ENCODE results near the gene MEX3D.

DNA sequence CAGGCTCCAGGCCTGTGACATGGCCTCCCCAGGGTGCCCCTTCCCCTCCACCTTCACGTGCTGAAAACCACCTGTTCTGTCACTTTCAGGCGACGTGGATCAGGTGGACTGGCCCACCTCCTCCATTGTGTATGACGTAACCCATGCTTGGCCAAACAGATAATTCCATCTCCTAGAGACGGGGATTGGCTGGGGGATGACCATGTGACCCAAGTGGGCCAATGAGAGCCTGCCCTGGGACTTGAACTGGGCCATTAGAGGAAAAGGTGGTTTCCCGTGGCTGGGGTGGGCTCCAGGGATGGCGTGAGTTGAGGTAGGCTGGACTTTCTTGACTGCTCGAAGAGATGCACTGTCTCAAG lies 51.8 kb downstream of the MEX3D start:
- TF ChIP-seq ZNF133 (tag by site-specific recombination; IDR thresholded peaks at IDR 0.05) (no peak), KLF7 (tag by site-specific recombination; IDR thresholded peaks at IDR 0.05; ENCODE audit: borderline replicate concordance) (no peak), ZBTB7A (tag by site-specific recombination; IDR thresholded peaks at IDR 0.05; ENCODE audit: low read depth) (no peak), ZFP3 (tag by site-specific recombination; IDR thresholded peaks at IDR 0.05; ENCODE audit: low read depth) (no peak)
- TF ChIP-seq, protein P1, sequence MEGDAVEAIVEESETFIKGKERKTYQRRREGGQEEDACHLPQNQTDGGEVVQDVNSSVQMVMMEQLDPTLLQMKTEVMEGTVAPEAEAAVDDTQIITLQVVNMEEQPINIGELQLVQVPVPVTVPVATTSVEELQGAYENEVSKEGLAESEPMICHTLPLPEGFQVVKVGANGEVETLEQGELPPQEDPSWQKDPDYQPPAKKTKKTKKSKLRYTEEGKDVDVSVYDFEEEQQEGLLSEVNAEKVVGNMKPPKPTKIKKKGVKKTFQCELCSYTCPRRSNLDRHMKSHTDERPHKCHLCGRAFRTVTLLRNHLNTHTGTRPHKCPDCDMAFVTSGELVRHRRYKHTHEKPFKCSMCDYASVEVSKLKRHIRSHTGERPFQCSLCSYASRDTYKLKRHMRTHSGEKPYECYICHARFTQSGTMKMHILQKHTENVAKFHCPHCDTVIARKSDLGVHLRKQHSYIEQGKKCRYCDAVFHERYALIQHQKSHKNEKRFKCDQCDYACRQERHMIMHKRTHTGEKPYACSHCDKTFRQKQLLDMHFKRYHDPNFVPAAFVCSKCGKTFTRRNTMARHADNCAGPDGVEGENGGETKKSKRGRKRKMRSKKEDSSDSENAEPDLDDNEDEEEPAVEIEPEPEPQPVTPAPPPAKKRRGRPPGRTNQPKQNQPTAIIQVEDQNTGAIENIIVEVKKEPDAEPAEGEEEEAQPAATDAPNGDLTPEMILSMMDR (tag by site-specific recombination; IDR thresholded peaks at IDR 0.05) = no peak
